Inflammatory macrophage treated with lipopolysaccharide for 1 hour (primary cell): ENCODE data around the gene KRTAP26-1.

ENCODE experiments used
- DNase-seq, 2 donors: peaks; one replicate each; pipeline ENCODE4 v3.0.0-alpha.2; 2020 to 2022

KRTAP26-1 gene

GRCh38 chr21:30269803-30270530 lies 50.1 kb downstream of the KRTAP26-1 start:
- DNase-seq, result no peak
